H1 (cell line): Measurements from ENCODE around the gene MYO16.

Experiments
- CTCF ChIP-seq, 3 experiments: IDR thresholded peaks; 1 replicate in 2 of 3; 2 replicates in 1 of 3; pipeline versions ENCODE4 v1.5.1 to v1.6.1; 2011; ENCODE audit warnings: low read length in 3 of 3, mild to moderate bottlenecking in 3 of 3, inconsistent platforms in 2 of 3, low read depth in 1 of 3, moderate library complexity in 1 of 3; ENCODE audit not compliant: insufficient read depth in 1 of 3; ENCODE audit errors: control extremely low read depth in 1 of 3
- E2F6 ChIP-seq: IDR thresholded peaks from 2 replicates; pipeline ENCODE4 v1.6.1; 2012; ENCODE audit warnings: inconsistent platforms
- EZH2 ChIP-seq: fragments of 200-600 bp; sonication (generic); IDR thresholded peaks from 2 replicates; pipeline ENCODE4 v1.7.1; 2012; ENCODE audit warnings: low read depth, mild to moderate bottlenecking, moderate library complexity, low read length, inconsistent platforms; ENCODE audit not compliant: severe bottlenecking
- GABPA ChIP-seq: IDR thresholded peaks from 2 replicates; pipeline ENCODE4 v1.6.1; 2011; ENCODE audit warnings: mild to moderate bottlenecking, low read length, moderate library complexity, borderline replicate concordance; ENCODE audit not compliant: insufficient read depth
- JUN ChIP-seq: IDR thresholded peaks from 2 replicates; pipeline ENCODE4 v1.6.1; 2011; ENCODE audit warnings: low read depth, mild to moderate bottlenecking, improper control_type of control experiment, low read length
- NANOG ChIP-seq: IDR thresholded peaks from 2 replicates; pipeline ENCODE4 v1.6.1; 2011; ENCODE audit warnings: low read length, low read depth, mild to moderate bottlenecking, inconsistent platforms; ENCODE audit not compliant: insufficient read depth, poor library complexity, severe bottlenecking
- POLR2AphosphoS5 ChIP-seq: IDR thresholded peaks from 2 replicates; pipeline ENCODE4 v1.6.1; 2011; ENCODE audit warnings: low read depth, low read length
- RFX5 ChIP-seq: IDR thresholded peaks from 2 replicates; pipeline ENCODE4 v1.6.1; 2011; ENCODE audit warnings: low read depth, low read length, improper control_type of control experiment, borderline replicate concordance
- RXRA ChIP-seq: IDR thresholded peaks from 2 replicates; pipeline ENCODE4 v1.6.1; 2011; ENCODE audit warnings: low read depth, mild to moderate bottlenecking, low read length, moderate library complexity; ENCODE audit not compliant: insufficient read depth
- TAF1 ChIP-seq: IDR thresholded peaks from 2 replicates; pipeline ENCODE4 v1.6.1; 2011; ENCODE audit warnings: mild to moderate bottlenecking, low read depth, low read length

- TF ChIP-seq POLR2AphosphoS5, result no peak
- no peak for TF ChIP-seq TAF1
- no peak for TF ChIP-seq EZH2
- TF ChIP-seq NANOG, result no peak
- peak in 2 of 3 experiments; percentile 24 to 27; a peak in 2 of 4 replicates for TF ChIP-seq CTCF (IDR thresholded peaks at IDR 0.05; ENCODE audit: control extremely low read depth in 1 of 3, insufficient read depth in 1 of 3, low read depth in 1 of 3, low read length in 3 of 3)
- TF ChIP-seq JUN, result no peak
- TF ChIP-seq GABPA, result no peak
- TF ChIP-seq E2F6, result no peak
- TF ChIP-seq RXRA, result no peak
- TF ChIP-seq RFX5, result no peak
Measured at GRCh38 chr13:108915095-108915633, 285.8 kb downstream of the MYO16 start.
